Stimulated activated naive B cell treated with anti-CD40 and anti-IgM and Interleukin-4, amounts not matched to agents 10 μg/mL and 1 μg/mL and 100 μg/mL, for 72 hours (primary cell): Measurements from ENCODE around the gene MDGA2.
"Not testable (repeated sequence)": the region's sequence is repeated elsewhere in the genome, so short reads cannot be mapped to it uniquely, and the experiment has no call there.

ENCODE experiments used
- ATAC-seq, 2 donors: fragments of 150-1000 bp; cut with Tn5 transposase; replicated peaks; 2 replicates each; pipeline ENCODE4 v1.10.0; 2021; ENCODE audit warnings: moderate library complexity in 1 of 2
- DNase-seq: peaks from one replicate; pipeline ENCODE4 v3.0.0; 2021
- H3K27ac Mint-ChIP-seq: one replicate; pipeline ENCODE4 v1.8.0; 2022; ENCODE audit warnings: mild to moderate bottlenecking, mixed read lengths
- H3K27me3 Mint-ChIP-seq, 2 donors: one replicate each; pipeline ENCODE4 v1.8.0; 2022; ENCODE audit warnings: mixed read lengths in 2 of 2
- H3K36me3 Mint-ChIP-seq, 2 donors: one replicate each; pipeline ENCODE4 v1.8.0; 2022; ENCODE audit warnings: mixed read lengths in 2 of 2, mild to moderate bottlenecking in 1 of 2
- H3K4me1 Mint-ChIP-seq, 2 donors: one replicate each; pipeline ENCODE4 v1.8.0; 2022; ENCODE audit warnings: mixed read lengths in 2 of 2, mild to moderate bottlenecking in 1 of 2
- H3K4me3 Mint-ChIP-seq, 2 donors: one replicate each; pipeline ENCODE4 v1.8.0; 2022; ENCODE audit warnings: mild to moderate bottlenecking in 2 of 2, mixed read lengths in 2 of 2, moderate library complexity in 1 of 2
- H3K9me3 Mint-ChIP-seq, 2 donors: one replicate each; pipeline ENCODE4 v1.8.0; 2022; ENCODE audit warnings: mixed read lengths in 2 of 2, mild to moderate bottlenecking in 1 of 2

MDGA2 gene

GRCh38 chr14:46951103-46951502 is 724.3 kb downstream of the MDGA2 start:
- Mint-ChIP-seq H3K4me1 (no peaks in the 10 kb centered on the region), H3K27ac (no peak overlapping the region), H3K4me3 (no peak overlapping the region), H3K36me3 (peaks cover 0 to 2% of the 10 kb centered on the region in 2 donors), H3K27me3 (no peaks in the 10 kb centered on the region), H3K9me3 (peaks cover 7 to 9% of the 10 kb centered on the region in 2 donors)
- DNase-seq = no peak
- ATAC-seq = no peak

GRCh38 chr14:46940611-46941010 is 734.8 kb downstream of the MDGA2 start:
- Mint-ChIP-seq H3K27ac (no peak overlapping the region), H3K9me3 (peaks cover 7 to 12% of the 10 kb centered on the region in 2 donors), H3K4me1 (no peaks in the 10 kb centered on the region), H3K27me3 (no peaks in the 10 kb centered on the region), H3K4me3 (no peak overlapping the region), H3K36me3 (no peaks in the 10 kb centered on the region)
- DNase-seq = no peak
- no peak for ATAC-seq

- Mint-ChIP-seq H3K9me3 (peaks cover 0 to 3% of the 10 kb centered on the region in 2 donors), H3K36me3 (no peaks in the 10 kb centered on the region), H3K4me1 (no peaks in the 10 kb centered on the region), H3K4me3 (no peak overlapping the region), H3K27ac (no peak overlapping the region), H3K27me3 (no peaks in the 10 kb centered on the region)
- DNase-seq = no peak
- no peak for ATAC-seq
These were observed 754.9 kb downstream of the MDGA2 start for GRCh38 chr14:46920542-46920941.

- H3K27me3 Mint-ChIP-seq, H3K27ac Mint-ChIP-seq, H3K36me3 Mint-ChIP-seq, DNase-seq, H3K4me1 Mint-ChIP-seq, H3K9me3 Mint-ChIP-seq, H3K4me3 Mint-ChIP-seq, ATAC-seq: not testable (repeated sequence)
These were observed 759.9 kb downstream of the MDGA2 start for GRCh38 chr14:46915539-46915938.

- ATAC-seq (no peak), DNase-seq (no peak)
- H3K4me1 Mint-ChIP-seq = no peaks in the 10 kb centered on the region
- H3K27ac Mint-ChIP-seq = peak overlapping the region; percentile 71
- H3K4me3 Mint-ChIP-seq = no peak overlapping the region
- H3K36me3 Mint-ChIP-seq = no peaks in the 10 kb centered on the region
- no peaks in the 10 kb centered on the region for H3K9me3 Mint-ChIP-seq
- no peaks in the 10 kb centered on the region for H3K27me3 Mint-ChIP-seq
These were observed 772.6 kb downstream of the MDGA2 start for GRCh38 chr14:46902837-46903236.

- Mint-ChIP-seq H3K9me3 (no peaks in the 10 kb centered on the region), H3K4me1 (no peaks in the 10 kb centered on the region), H3K27me3 (no peaks in the 10 kb centered on the region), H3K36me3 (no peaks in the 10 kb centered on the region), H3K27ac (no peak overlapping the region), H3K4me3 (no peak overlapping the region)
- no peak for DNase-seq
- no peak for ATAC-seq
These were observed 780.9 kb downstream of the MDGA2 start for GRCh38 chr14:46894476-46894875.

- Mint-ChIP-seq H3K36me3 (no peaks in the 10 kb centered on the region), H3K9me3 (no peaks in the 10 kb centered on the region), H3K27ac (no peak overlapping the region), H3K27me3 (no peaks in the 10 kb centered on the region), H3K4me3 (no peak overlapping the region), H3K4me1 (peaks cover 0 to 1% of the 10 kb centered on the region in 2 donors)
- ATAC-seq (peak; percentile 70 to 77), DNase-seq (no peak)
These were observed 788.3 kb downstream of the MDGA2 start for GRCh38 chr14:46887144-46887543.

GRCh38 chr14:46885566-46885965 is 789.8 kb downstream of the MDGA2 start:
- H3K27ac Mint-ChIP-seq = no peak overlapping the region
- no peaks in the 10 kb centered on the region for H3K27me3 Mint-ChIP-seq
- H3K9me3 Mint-ChIP-seq = no peaks in the 10 kb centered on the region
- DNase-seq = no peak
- no peak for ATAC-seq
- H3K4me1 Mint-ChIP-seq = peaks cover 0 to 1% of the 10 kb centered on the region in 2 donors
- no peaks in the 10 kb centered on the region for H3K36me3 Mint-ChIP-seq
- no peak overlapping the region for H3K4me3 Mint-ChIP-seq

GRCh38 chr14:46861753-46862152 is 813.7 kb downstream of the MDGA2 start:
- Mint-ChIP-seq H3K27ac (no peak overlapping the region), H3K27me3 (no peaks in the 10 kb centered on the region), H3K36me3 (no peaks in the 10 kb centered on the region), H3K9me3 (no peaks in the 10 kb centered on the region), H3K4me1 (no peaks in the 10 kb centered on the region), H3K4me3 (no peak overlapping the region)
- no peak for ATAC-seq
- DNase-seq = no peak

GRCh38 chr14:46840944-46841720 is 834.3 kb downstream of the MDGA2 start:
- Mint-ChIP-seq H3K27me3 (no peaks in the 10 kb centered on the region), H3K9me3 (no peaks in the 10 kb centered on the region), H3K4me3 (no peak overlapping the region), H3K27ac (no peak overlapping the region), H3K36me3 (no peaks in the 10 kb centered on the region), H3K4me1 (no peaks in the 10 kb centered on the region)
- ATAC-seq (no peak), DNase-seq (no peak)

GRCh38 chr14:46820291-46820690 is 855.1 kb downstream of the MDGA2 start:
- H3K4me1 Mint-ChIP-seq = no peaks in the 10 kb centered on the region
- H3K4me3 Mint-ChIP-seq = no peak overlapping the region
- H3K27ac Mint-ChIP-seq = no peak overlapping the region
- ATAC-seq = no peak
- no peaks in the 10 kb centered on the region for H3K27me3 Mint-ChIP-seq
- H3K36me3 Mint-ChIP-seq = no peaks in the 10 kb centered on the region
- DNase-seq = no peak
- H3K9me3 Mint-ChIP-seq = peaks cover 0 to 1% of the 10 kb centered on the region in 2 donors

- Mint-ChIP-seq H3K27ac (no peak overlapping the region), H3K9me3 (peaks cover 0 to 1% of the 10 kb centered on the region in 2 donors), H3K4me3 (no peak overlapping the region), H3K27me3 (no peaks in the 10 kb centered on the region), H3K4me1 (no peaks in the 10 kb centered on the region), H3K36me3 (no peaks in the 10 kb centered on the region)
- no peak for DNase-seq
- no peak for ATAC-seq
These were observed 856.3 kb downstream of the MDGA2 start for GRCh38 chr14:46819117-46819516.

GRCh38 chr14:46818147-46818546 is 857.3 kb downstream of the MDGA2 start:
- Mint-ChIP-seq H3K27me3 (no peaks in the 10 kb centered on the region), H3K9me3 (peaks cover 0 to 1% of the 10 kb centered on the region in 2 donors), H3K27ac (no peak overlapping the region), H3K4me3 (no peak overlapping the region), H3K4me1 (no peaks in the 10 kb centered on the region), H3K36me3 (no peaks in the 10 kb centered on the region)
- DNase-seq (no peak), ATAC-seq (no peak)

- DNase-seq = no peak
These were observed 882.3 kb downstream of the MDGA2 start for GRCh38 chr14:46793144-46793543.

More at GRCh38 chr14:46793144-46793543, 882.3 kb downstream of the MDGA2 start:
- Mint-ChIP-seq H3K27me3 (no peaks in the 10 kb centered on the region), H3K27ac (no peak overlapping the region), H3K9me3 (peaks cover 4 to 7% of the 10 kb centered on the region in 2 donors), H3K4me1 (no peaks in the 10 kb centered on the region), H3K4me3 (no peak overlapping the region), H3K36me3 (no peaks in the 10 kb centered on the region)
- ATAC-seq = no peak
